ENCODE data around the gene PCNX4.

DNA sequence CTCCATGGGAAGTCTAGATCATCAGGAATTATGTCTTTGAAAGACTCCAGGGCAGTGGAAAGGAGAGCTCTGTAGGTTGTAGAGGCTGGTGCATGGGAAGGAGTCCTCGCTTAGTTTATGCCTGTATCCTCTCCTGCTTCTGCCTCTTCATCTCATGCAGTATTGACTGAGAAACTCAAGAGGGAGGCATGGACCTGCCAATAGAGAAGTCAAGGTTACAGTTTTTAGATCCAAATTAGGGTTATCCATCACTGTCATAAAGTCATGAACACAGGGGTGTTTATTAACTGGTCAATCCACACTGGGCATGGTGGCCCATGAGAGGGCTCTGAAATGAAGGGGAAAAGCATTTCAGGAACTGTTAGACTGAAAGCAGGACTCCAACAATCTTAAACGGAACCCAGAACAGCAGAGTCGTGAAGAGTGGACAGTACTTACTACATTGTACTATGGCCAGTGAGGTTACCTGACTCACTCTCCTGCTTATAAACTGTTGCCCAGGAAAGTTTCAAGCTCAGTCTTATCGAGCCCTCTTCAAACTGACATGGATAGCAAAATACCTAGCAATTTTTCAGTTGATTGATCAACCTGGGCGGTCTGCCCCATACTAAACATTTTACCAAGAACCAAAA lies 103.6 kb downstream of the PCNX4 start:
- TF ChIP-seq GATA2 (IDR thresholded peaks at IDR 0.05; ENCODE audit: low read depth, low read length) (no peak), GATA3 (IDR thresholded peaks at IDR 0.05; ENCODE audit: low read depth, low read length) (no peak)

Measured in SH-SY5Y (cell line).